ENCODE data around the gene TTLL1.
"Not testable (repeated sequence)": the region's sequence is repeated elsewhere in the genome, so short reads cannot be mapped to it uniquely, and the experiment has no call there.

The TTLL1 gene

GRCh38 chr22:43060183-43060582, 29.0 kb downstream of the TTLL1 start:
- DNase-seq, result peak; percentile 20

GRCh38 chr22:43057641-43058040, 31.6 kb downstream of the TTLL1 start:
- DNase-seq, result no peak

- peak; percentile 11 for DNase-seq
Measured at GRCh38 chr22:43053176-43053575, 36.0 kb downstream of the TTLL1 start.

GRCh38 chr22:43050995-43051394, 38.2 kb downstream of the TTLL1 start:
- no peak for DNase-seq

GRCh38 chr22:43047605-43048004, 41.6 kb downstream of the TTLL1 start:
- DNase-seq, result no peak

GRCh38 chr22:43044290-43044712, 44.9 kb downstream of the TTLL1 start:
- no peak for DNase-seq

GRCh38 chr22:43042101-43042780, 47.0 kb downstream of the TTLL1 start:
- peak; percentile 78 for DNase-seq

- DNase-seq, result no peak
Measured at GRCh38 chr22:43039800-43040199, 49.4 kb downstream of the TTLL1 start.

- DNase-seq, result no peak
Measured at GRCh38 chr22:43038325-43038724, 50.9 kb downstream of the TTLL1 start.

- DNase-seq, result no peak
Measured at GRCh38 chr22:43036282-43036829, 52.8 kb downstream of the TTLL1 start.

GRCh38 chr22:43035250-43035649, 53.9 kb downstream of the TTLL1 start:
- DNase-seq, result no peak

- DNase-seq, result no peak
Measured at GRCh38 chr22:43031617-43032016, 57.6 kb downstream of the TTLL1 start.

- DNase-seq, result no peak
Measured at GRCh38 chr22:43018615-43019014, 70.6 kb downstream of the TTLL1 start.

- DNase-seq, result no peak
Measured at GRCh38 chr22:43017525-43018460, 71.4 kb downstream of the TTLL1 start.

GRCh38 chr22:43016150-43016549, 73.0 kb downstream of the TTLL1 start:
- DNase-seq, result not testable (repeated sequence)

- DNase-seq, result no peak
Measured at GRCh38 chr22:43015677-43016042, 73.5 kb downstream of the TTLL1 start.

GRCh38 chr22:43014869-43015676, 74.1 kb downstream of the TTLL1 start, which contains the start of gene PACSIN2:
Gene PACSIN2 (minus strand): TSS chr22:43015149. CDS start chr22:42912080, 103,069 bp downstream.
- peak; percentile 94 for DNase-seq

GRCh38 chr22:43014316-43014868, 74.8 kb downstream of the TTLL1 start:
- DNase-seq, result no peak

GRCh38 chr22:43013355-43014315, 75.6 kb downstream of the TTLL1 start:
- DNase-seq, result no peak

- DNase-seq, result no peak
Measured at GRCh38 chr22:43012390-43012789, 76.8 kb downstream of the TTLL1 start.

- DNase-seq, result no peak
Measured at GRCh38 chr22:43011079-43011478, 78.1 kb downstream of the TTLL1 start.

All from NCI-H1694 treated with DMSO at 0.1 percent for 48 hours (cell line).